DND-41 (cell line): ENCODE results near the gene CHRDL2.

Experiments
- ATAC-seq: fragments of 200-7000 bp; cut with Tn5 transposase; 3 replicates; pipeline ENCODE4 v1.9.1; 2021; ENCODE audit warnings: low read depth; ENCODE audit not compliant: insufficient read depth
- DNase-seq: peaks from one replicate; pipeline ENCODE4 v3.0.0-alpha.2; 2020
- H2AFZ ChIP-seq: 2 replicates; pipeline ENCODE4 v1.6.0; 2012; ENCODE audit warnings: low read depth, low read length
- H3K27ac ChIP-seq: 2 replicates; pipeline ENCODE4 v1.5.1; 2012; ENCODE audit warnings: low read length, inconsistent platforms
- H3K27me3 ChIP-seq: fragments of 200-600 bp; sonication (generic); 2 replicates; pipeline ENCODE4 v1.6.0; 2012; ENCODE audit warnings: low read length, mild to moderate bottlenecking, inconsistent platforms; ENCODE audit not compliant: insufficient read depth, poor library complexity
- H3K36me3 ChIP-seq: 2 replicates; pipeline ENCODE4 v1.5.1; 2012; ENCODE audit warnings: low read length, inconsistent platforms; ENCODE audit not compliant: insufficient read depth
- H3K4me1 ChIP-seq: 2 replicates; pipeline ENCODE4 v1.5.1; 2012; ENCODE audit warnings: mild to moderate bottlenecking, low read length; ENCODE audit not compliant: insufficient read depth
- H3K4me2 ChIP-seq: 2 replicates; pipeline ENCODE4 v1.6.0; 2012; ENCODE audit warnings: mild to moderate bottlenecking, moderate library complexity, low read length, inconsistent platforms; ENCODE audit not compliant: insufficient read depth
- H3K4me3 ChIP-seq, 2 experiments: fragments of 200-600 bp in 1 of 2; shearing (Covaris generic) in 1 of 2; 2 replicates each; pipeline ENCODE4 v1.5.1; 2012 to 2016; ENCODE audit warnings: inconsistent platforms in 2 of 2, low read length in 2 of 2, mild to moderate bottlenecking in 2 of 2, low read depth in 1 of 2, moderate library complexity in 1 of 2
- H3K79me2 ChIP-seq: 2 replicates; pipeline ENCODE4 v1.6.0; 2012; ENCODE audit warnings: low read length, inconsistent platforms; ENCODE audit not compliant: insufficient read depth
- H3K9ac ChIP-seq: 2 replicates; pipeline ENCODE4 v1.6.0; 2012; ENCODE audit warnings: low read depth, mild to moderate bottlenecking, inconsistent platforms, low read length, moderate library complexity
- H3K9me3 ChIP-seq: 2 replicates; pipeline ENCODE4 v1.5.1; 2012; ENCODE audit warnings: low read length, moderate library complexity, mild to moderate bottlenecking, inconsistent platforms; ENCODE audit not compliant: insufficient read depth, severe bottlenecking
- H4K20me1 ChIP-seq: 2 replicates; pipeline ENCODE4 v1.6.0; 2012; ENCODE audit warnings: low read length; ENCODE audit not compliant: insufficient read depth
- EZH2 ChIP-seq: IDR thresholded peaks from 3 replicates; pipeline ENCODE4 v1.6.1; 2012; ENCODE audit warnings: borderline replicate concordance, low read depth, mild to moderate bottlenecking, moderate library complexity, low read length, inconsistent platforms; ENCODE audit not compliant: severe bottlenecking
- TF ChIP-seq, protein P1 (sequence below): IDR thresholded peaks from 2 replicates; pipeline ENCODE4 v1.5.1; 2012; ENCODE audit warnings: borderline replicate concordance, low read length, moderate library complexity, mild to moderate bottlenecking; ENCODE audit not compliant: poor library complexity, severe bottlenecking; ENCODE audit errors: extremely low read depth

The CHRDL2 gene

DNA sequence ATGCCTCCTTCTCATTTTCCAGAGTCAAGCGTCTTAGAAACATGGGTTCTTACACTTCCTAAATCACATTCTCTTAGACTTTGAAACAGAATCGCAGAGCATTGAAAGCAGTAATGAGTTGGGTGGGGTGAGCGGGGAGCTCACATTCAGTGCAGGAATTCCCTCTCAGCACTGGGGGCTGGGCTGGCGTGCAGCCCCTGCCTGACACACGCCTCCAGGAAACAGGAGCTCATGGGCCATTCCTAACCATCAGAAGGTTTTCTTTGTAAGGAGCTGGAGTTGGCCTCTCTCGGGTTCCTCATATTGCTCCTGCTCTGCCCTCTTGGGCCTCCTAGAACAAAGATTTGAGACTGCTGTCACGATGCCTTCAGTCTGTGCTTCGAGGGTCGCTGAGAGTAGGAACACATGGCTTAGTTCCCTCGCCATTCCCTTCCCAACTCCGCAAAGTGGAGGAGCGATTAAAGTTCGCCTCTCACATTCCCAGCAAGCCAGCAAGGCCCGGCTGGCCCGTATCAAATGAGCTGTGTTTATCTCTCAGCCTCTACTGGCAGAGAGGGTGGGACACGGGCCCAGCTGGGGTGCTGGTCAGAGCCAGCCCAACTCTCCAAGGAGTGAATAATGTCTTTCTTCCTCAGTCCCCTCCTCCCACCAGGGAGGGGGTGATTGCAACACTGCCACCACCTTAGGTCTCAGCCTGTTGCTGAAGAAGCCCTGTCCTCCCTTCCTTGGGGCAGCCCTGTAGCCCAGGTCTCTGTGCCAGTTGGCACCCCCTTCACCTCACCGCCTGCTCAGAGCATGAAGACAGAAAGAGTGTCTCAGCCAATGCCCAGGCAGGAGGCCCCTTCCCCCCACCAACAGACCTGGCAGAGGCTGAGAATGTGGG, 10.4 kb downstream of the CHRDL2 start:
- ATAC-seq (no peak), DNase-seq (no peak)
- H2AFZ ChIP-seq: no peak overlapping the region
- TF ChIP-seq, protein P1, sequence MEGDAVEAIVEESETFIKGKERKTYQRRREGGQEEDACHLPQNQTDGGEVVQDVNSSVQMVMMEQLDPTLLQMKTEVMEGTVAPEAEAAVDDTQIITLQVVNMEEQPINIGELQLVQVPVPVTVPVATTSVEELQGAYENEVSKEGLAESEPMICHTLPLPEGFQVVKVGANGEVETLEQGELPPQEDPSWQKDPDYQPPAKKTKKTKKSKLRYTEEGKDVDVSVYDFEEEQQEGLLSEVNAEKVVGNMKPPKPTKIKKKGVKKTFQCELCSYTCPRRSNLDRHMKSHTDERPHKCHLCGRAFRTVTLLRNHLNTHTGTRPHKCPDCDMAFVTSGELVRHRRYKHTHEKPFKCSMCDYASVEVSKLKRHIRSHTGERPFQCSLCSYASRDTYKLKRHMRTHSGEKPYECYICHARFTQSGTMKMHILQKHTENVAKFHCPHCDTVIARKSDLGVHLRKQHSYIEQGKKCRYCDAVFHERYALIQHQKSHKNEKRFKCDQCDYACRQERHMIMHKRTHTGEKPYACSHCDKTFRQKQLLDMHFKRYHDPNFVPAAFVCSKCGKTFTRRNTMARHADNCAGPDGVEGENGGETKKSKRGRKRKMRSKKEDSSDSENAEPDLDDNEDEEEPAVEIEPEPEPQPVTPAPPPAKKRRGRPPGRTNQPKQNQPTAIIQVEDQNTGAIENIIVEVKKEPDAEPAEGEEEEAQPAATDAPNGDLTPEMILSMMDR: no peak
- no peak for TF ChIP-seq EZH2
- no peaks in the 10 kb centered on the region for H3K36me3 ChIP-seq
- no peak overlapping the region for H3K4me2 ChIP-seq
- peaks cover 8% of the 10 kb centered on the region for H3K27me3 ChIP-seq
- H4K20me1 ChIP-seq: no peaks in the 10 kb centered on the region
- no peak overlapping the region for H3K27ac ChIP-seq
- H3K79me2 ChIP-seq: no peaks in the 10 kb centered on the region
- no peaks in the 10 kb centered on the region for H3K9me3 ChIP-seq
- no peak overlapping the region for H3K4me3 ChIP-seq
- no peak overlapping the region for H3K9ac ChIP-seq
- no peaks in the 10 kb centered on the region for H3K4me1 ChIP-seq

DNA sequence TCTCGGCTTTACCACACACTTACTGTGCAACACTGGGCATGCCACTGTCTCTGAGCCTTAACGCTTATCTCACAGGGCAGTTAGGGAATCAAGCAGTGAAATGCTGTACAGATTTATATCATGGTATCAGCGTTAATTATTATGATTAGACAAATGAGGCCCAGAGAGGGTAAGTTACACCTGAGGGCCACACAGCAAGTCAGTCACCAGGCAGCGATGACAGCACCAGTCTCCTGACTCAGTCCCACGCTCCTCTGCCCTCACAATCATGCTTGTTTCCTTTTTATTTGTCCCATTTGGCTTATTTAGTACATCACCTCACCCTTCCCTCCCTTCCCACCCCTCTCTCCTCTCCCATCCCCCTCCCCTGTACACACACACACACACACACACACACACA, 12.2 kb downstream of the CHRDL2 start:
- H2AFZ ChIP-seq: no peak overlapping the region
- ATAC-seq (no peak), DNase-seq (no peak)
- no peak overlapping the region for H3K4me3 ChIP-seq
- no peak overlapping the region for H3K9ac ChIP-seq
- H3K79me2 ChIP-seq: no peaks in the 10 kb centered on the region
- TF ChIP-seq, protein P1: no peak
- no peak for TF ChIP-seq EZH2
- H3K27me3 ChIP-seq: peaks cover 1% of the 10 kb centered on the region
- H3K4me2 ChIP-seq: no peak overlapping the region
- no peaks in the 10 kb centered on the region for H3K36me3 ChIP-seq
- H3K9me3 ChIP-seq: no peaks in the 10 kb centered on the region
- no peak overlapping the region for H3K27ac ChIP-seq
- H3K4me1 ChIP-seq: no peaks in the 10 kb centered on the region
- H4K20me1 ChIP-seq: no peaks in the 10 kb centered on the region

DNA sequence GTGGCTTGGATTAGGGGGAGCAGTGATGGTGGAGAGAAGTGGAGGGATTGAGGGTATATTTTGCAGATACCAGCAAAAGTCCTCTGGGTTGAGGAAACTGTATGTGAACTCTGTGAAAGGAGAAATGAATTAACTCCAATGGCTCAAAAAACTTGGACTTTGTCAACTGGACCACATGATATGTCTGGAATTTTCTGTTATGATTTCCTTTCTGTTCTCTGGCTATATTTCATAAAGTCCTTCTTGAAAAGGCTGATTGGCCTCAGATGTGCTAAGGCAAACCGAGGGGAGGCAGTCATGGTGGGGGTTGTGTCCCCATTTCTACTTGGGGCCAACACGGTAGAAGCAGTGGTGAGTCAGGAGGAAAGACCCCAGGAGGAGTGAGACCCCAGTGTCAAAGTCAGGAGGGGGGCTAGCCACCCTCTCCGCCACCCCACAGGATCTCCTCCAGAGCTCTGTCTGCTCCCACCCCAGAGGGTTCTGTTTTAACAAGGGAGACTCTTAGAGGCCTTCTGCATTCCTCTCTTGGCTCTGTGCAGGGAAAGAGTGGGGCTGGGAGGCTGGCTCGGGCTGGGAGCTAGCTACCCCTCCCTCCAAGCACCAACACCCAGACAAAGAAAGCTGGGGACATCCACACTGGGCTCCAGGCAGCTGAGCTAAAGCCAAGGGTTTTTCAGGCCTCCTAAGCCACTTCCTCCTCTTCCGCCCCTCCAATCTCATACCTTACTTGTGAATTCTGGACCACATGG, 13.8 kb downstream of the CHRDL2 start:
- no peak overlapping the region for H3K4me2 ChIP-seq
- no peak overlapping the region for H3K9ac ChIP-seq
- ATAC-seq (no peak), DNase-seq (no peak)
- H3K9me3 ChIP-seq: no peaks in the 10 kb centered on the region
- no peaks in the 10 kb centered on the region for H3K27me3 ChIP-seq
- H3K36me3 ChIP-seq: no peaks in the 10 kb centered on the region
- H4K20me1 ChIP-seq: no peaks in the 10 kb centered on the region
- no peak overlapping the region for H2AFZ ChIP-seq
- no peaks in the 10 kb centered on the region for H3K4me1 ChIP-seq
- H3K27ac ChIP-seq: no peak overlapping the region
- H3K4me3 ChIP-seq: no peak overlapping the region
- no peak for TF ChIP-seq EZH2
- no peaks in the 10 kb centered on the region for H3K79me2 ChIP-seq

DNA sequence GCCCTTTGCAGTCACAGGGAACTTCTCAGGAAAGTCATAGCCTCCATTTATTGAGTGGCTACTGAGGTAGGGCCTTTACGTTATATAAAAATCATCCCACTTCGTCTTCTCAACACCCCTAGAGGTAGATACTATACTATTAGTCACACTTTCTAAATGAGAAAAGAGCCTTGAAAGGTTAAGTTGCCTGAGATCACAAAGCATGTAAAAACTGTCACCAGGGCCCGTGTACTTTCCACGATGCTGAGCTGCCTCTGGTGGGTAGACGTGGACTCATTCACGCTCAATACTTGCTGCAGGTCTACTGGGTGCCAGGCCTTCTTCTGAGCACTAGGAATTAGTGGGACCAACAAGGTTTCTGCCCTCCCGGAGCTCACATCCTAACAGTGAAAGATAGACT, 16.3 kb downstream of the CHRDL2 start:
- Histone ChIP-seq H3K9ac (no peak overlapping the region), H3K9me3 (no peaks in the 10 kb centered on the region), H2AFZ (no peak overlapping the region), H3K4me2 (no peak overlapping the region), H3K27me3 (no peaks in the 10 kb centered on the region), H3K27ac (no peak overlapping the region), H3K4me1 (no peaks in the 10 kb centered on the region), H3K36me3 (no peaks in the 10 kb centered on the region), H3K4me3 (no peak overlapping the region), H4K20me1 (no peaks in the 10 kb centered on the region), H3K79me2 (no peaks in the 10 kb centered on the region)
- no peak for TF ChIP-seq EZH2
- TF ChIP-seq, protein P1: no peak
- ATAC-seq (no peak), DNase-seq (no peak)
